ENCODE measurements around the gene GALNT10.

GALNT10 gene

DNA sequence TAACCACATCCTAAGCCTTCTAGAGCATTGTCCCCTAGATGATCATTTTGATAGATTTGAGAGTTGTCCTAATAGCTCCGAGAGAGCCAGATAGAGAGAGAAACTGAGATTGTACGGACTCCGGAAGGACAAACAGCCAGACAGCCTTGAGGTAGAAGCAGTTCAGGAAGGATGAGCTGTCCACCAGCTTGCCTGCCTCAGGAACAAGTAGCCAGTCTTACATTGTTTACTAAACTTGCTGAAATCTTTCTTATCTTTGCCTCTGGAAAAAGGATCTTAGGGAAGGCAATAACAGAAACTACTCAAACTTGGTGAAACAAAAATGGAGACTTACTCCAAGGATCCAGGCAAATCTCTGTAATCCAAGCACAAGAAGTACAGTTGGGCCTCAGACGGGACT, 216.3 kb downstream of the GALNT10 start:
- DNase-seq (ENCODE audit: low read depth) = no peak

- no peak for DNase-seq (ENCODE audit: low read depth)
Observed at GRCh38 chr5:154408811-154409210, 218.3 kb downstream of the GALNT10 start.

DNA sequence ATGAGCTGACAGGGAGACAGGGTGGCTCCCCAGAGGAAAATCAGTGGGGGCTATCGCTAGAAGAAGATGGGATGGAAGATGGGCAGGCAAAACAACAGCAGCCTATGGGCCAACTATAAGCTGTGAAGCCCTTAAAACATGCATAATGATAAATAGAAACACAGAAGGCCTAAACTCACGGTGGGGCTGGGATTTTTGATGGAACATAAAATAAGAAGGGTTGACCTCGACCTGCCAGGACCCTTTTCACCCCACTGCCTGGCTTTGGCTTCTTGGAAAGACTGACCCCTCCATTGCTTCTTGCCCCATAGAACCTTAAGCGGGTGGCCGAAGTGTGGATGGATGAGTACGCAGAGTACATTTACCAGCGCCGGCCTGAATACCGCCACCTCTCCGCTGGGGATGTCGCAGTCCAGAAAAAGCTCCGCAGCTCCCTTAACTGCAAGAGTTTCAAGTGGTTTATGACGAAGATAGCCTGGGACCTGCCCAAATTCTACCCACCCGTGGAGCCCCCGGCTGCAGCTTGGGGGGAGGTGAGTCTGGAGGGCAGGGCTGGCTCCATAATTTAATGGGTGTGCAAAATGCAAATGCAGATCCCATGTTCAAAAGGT, 218.8 kb downstream of the GALNT10 start:
- no peak for DNase-seq (ENCODE audit: low read depth)

GRCh38 chr5:154410008-154410407, 219.5 kb downstream of the GALNT10 start:
- no peak for DNase-seq (ENCODE audit: low read depth)

GRCh38 chr5:154410786-154411185, 220.3 kb downstream of the GALNT10 start:
- DNase-seq (ENCODE audit: low read depth) = no peak

GRCh38 chr5:154411338-154411737, 220.8 kb downstream of the GALNT10 start:
- DNase-seq (ENCODE audit: low read depth) = no peak

GRCh38 chr5:154412316-154412715, 221.8 kb downstream of the GALNT10 start:
- no peak for DNase-seq (ENCODE audit: low read depth)

- DNase-seq (ENCODE audit: low read depth) = no peak
Observed at GRCh38 chr5:154412925-154413324, 222.4 kb downstream of the GALNT10 start.

DNA sequence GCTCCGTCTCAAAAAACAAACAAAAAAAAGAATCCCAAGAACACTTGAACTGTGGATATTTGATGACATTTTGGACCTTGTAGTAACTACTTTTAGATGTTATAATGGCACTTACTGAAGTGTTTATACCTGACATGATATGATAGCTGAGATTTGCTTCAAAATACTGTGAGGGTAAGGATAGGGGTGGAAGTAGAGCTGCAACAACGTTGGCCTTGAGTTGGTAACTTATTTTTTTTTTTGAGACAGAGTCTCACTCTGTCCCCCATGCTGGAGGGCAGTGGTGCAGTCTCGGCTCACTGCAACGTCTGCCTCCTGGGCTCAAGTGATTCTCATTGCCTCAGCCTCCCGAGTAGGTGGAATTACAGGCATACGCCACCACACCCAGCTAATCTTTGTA, 224.6 kb downstream of the GALNT10 start:
- DNase-seq (ENCODE audit: low read depth) = no peak

- no peak for DNase-seq (ENCODE audit: low read depth)
Observed at GRCh38 chr5:154418344-154418820, 227.8 kb downstream of the GALNT10 start.

DNA sequence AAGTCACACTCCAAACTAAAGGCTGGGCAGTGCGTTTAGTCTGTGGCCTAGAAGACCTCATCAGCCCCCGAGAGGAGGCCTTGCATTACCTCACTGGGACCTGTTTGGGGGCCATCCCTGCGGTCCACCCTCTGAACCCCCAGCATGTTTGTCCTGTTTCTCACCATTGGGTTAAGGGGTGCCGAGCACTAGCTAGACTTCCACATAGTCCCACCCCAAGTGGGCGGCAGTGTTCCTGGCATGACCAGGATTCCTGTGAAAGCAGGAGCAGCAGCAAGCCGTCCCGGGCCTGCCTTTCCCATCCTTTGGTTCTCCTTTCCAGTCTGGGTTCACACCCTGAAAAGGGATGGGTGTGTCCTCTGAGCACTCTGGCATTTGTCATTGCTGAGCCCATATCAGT, 228.7 kb downstream of the GALNT10 start:
- DNase-seq (ENCODE audit: low read depth) = no peak

GRCh38 chr5:154421868-154422267, 231.3 kb downstream of the GALNT10 start:
- no peak for DNase-seq (ENCODE audit: low read depth)

DNA sequence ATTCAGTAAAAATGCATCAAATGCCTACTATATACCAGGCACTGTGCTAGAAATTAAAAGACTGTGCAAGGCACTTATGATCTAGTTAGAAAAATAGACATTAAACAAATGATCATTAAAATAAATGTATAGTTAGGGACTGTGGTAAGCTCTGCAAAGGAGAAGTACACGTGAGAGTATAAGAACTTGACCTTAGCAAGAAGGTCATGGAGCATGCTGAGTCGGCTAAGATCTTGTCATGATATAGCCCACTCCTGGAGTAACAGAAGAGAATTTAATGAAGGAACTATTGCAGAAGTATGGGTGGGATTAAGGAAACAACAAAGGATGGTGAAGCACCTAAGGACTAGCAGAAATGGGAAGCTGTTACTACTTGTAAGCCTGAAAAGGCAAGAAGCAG, 231.8 kb downstream of the GALNT10 start:
- no peak for DNase-seq (ENCODE audit: low read depth)

DNA sequence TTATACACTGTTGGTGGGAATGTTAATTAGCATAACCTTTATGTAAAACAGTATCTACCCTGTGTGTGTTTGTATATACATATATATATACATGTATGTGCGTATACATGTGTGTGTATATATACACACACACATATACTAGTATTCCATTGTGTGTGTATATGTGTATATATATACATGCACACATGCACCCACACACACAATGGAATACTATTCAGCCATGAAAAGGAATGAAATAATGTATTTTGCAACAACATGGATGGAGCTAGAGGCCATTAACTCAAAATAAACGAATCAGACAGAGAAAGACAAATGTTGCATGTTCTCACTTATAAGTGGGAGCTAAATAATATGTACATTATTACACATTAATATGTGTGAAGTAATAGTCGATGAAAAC, 237.7 kb downstream of the GALNT10 start:
- DNase-seq (ENCODE audit: low read depth) = no peak

- no peak for DNase-seq (ENCODE audit: low read depth)
Observed at GRCh38 chr5:154429341-154429740, 238.8 kb downstream of the GALNT10 start.

GRCh38 chr5:154430466-154430865, 239.9 kb downstream of the GALNT10 start:
- DNase-seq (ENCODE audit: low read depth) = no peak

GRCh38 chr5:154430961-154431630, 240.6 kb downstream of the GALNT10 start:
- DNase-seq (ENCODE audit: low read depth) = no peak

DNA sequence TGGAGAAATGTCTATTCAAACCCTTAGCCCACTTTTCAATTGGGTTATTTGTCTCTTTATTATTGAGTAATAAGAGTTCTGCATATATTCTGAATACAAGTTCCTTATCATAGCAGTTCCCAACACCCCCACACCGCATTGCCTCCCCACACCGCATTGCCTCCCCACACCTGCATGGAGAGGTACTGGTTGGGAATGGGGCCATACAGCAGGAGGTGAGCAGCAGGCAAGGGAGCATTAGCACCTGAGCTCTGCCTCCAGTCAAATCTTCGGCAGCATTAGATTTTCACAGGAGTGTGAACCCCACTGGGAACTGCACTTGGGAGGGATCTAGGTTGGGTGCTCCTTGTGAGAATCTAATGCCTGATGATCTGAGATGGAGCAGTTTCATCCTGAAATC, 244.7 kb downstream of the GALNT10 start:
- DNase-seq (ENCODE audit: low read depth) = no peak

- DNase-seq (ENCODE audit: low read depth) = no peak
Observed at GRCh38 chr5:154437281-154437965, 246.9 kb downstream of the GALNT10 start.

DNA sequence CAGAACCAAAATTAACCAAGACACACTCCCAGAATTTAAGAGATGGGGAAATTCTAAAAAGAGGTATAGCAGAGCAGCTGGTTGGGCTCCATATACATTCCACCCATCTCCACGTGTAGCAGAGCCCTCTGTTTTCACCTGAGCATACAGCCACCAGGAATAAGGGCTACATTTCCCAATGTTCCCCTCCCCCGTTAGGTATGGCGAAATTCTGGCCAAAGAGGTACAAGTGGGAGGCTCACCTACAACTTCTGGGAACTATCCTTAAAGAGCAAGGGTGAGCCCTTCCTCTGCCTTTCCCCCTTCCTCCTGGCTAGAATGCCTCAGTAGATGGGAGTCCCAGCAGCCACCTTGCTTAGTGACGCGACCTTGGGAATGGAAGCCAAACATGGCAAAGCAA, 250.0 kb downstream of the GALNT10 start:
- DNase-seq (ENCODE audit: low read depth) = no peak

DNA sequence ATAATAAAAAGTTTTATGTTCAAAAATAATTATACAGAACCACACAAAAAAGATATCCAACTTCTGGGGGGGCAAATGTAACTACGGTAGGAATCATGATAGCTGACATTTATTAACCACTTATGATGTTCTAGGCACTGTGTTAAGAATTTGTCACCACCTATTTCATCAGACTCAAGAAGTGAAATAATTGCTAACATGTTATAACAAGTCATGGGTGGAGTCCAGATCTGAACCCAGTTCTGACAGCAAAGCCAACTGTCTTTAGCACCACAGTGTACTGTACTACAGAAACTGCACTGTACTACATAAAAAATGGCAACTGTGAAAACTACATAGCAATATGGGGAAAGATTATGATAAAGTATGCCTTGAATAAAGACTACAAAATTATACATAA, 252.3 kb downstream of the GALNT10 start:
- no peak for DNase-seq (ENCODE audit: low read depth)

- DNase-seq (ENCODE audit: low read depth) = no peak
Observed at GRCh38 chr5:154444556-154445421, 254.3 kb downstream of the GALNT10 start.
